ENCODE measurements around the gene TTC19. TPM values are rescaled to one million over a fixed set of nuclear protein-coding genes. Genes with fewer than 3 reads are reported as not detected.

TTC19 gene
- total RNA-seq, 3 donors from 2014 or later (not counting 1 experiment from before 2014, with no cell fraction given), result 40.1 to 42.3 (median 40.2) TPM

- Mint-ChIP-seq H3K9me3 (no peaks in the 10 kb centered on the region), H3K36me3 (peaks cover 19% of the 10 kb centered on the region), H3K27me3 (ENCODE audit: low read depth in 2 of 2) (no peaks in the 10 kb centered on the region), H3K27ac (no peak overlapping the region), H3K4me1 (peaks cover 0 to 4% of the 10 kb centered on the region in 2 donors), H3K4me3 (no peak overlapping the region)
- H3K9me3 ChIP-seq (ENCODE audit: control insufficient read depth, insufficient read depth, low read length), result no peaks in the 10 kb centered on the region
- no peak overlapping the region for H3K4me3 ChIP-seq (ENCODE audit: low read length)
- peaks cover 49% of the 10 kb centered on the region for H3K36me3 ChIP-seq (ENCODE audit: control insufficient read depth, insufficient read depth, low read length)
- H3K4me1 ChIP-seq (ENCODE audit: control insufficient read depth, insufficient read depth, low read length), result no peaks in the 10 kb centered on the region
- DNase-seq, result no peak
- intact Hi-C loops (cut with micrococcal nuclease), result no loop called here
- no peak for TF ChIP-seq CTCF (IDR thresholded peaks at IDR 0.05)
- H3K27ac ChIP-seq (ENCODE audit: low read length), result no peak overlapping the region
- no peaks in the 10 kb centered on the region for H3K27me3 ChIP-seq (ENCODE audit: control insufficient read depth, insufficient read depth, low read length)
- ATAC-seq, result no peak
- WGBS (ENCODE audit: insufficient coverage), result 17% methylated on average over 1 of the region's 2 CpGs
Measured at GRCh38 chr17:15981208-15981607, 18.4 kb upstream of the TTC19 start.

GRCh38 chr17:15981646-15982580 is 17.7 kb upstream of the TTC19 start:
- ATAC-seq (no peak), DNase-seq (no peak)
- H3K9me3 ChIP-seq (ENCODE audit: control insufficient read depth, insufficient read depth, low read length), result no peaks in the 10 kb centered on the region
- H3K4me1 ChIP-seq (ENCODE audit: control insufficient read depth, insufficient read depth, low read length), result no peaks in the 10 kb centered on the region
- peaks cover 48% of the 10 kb centered on the region for H3K36me3 ChIP-seq (ENCODE audit: control insufficient read depth, insufficient read depth, low read length)
- Mint-ChIP-seq H3K27me3 (ENCODE audit: low read depth in 2 of 2) (no peaks in the 10 kb centered on the region), H3K27ac (no peak overlapping the region), H3K36me3 (peaks cover 19% of the 10 kb centered on the region), H3K9me3 (no peaks in the 10 kb centered on the region), H3K4me3 (no peak overlapping the region), H3K4me1 (peaks cover 0 to 2% of the 10 kb centered on the region in 2 donors)
- intact Hi-C loops (cut with micrococcal nuclease), result no loop called here
- H3K27me3 ChIP-seq (ENCODE audit: control insufficient read depth, insufficient read depth, low read length), result no peaks in the 10 kb centered on the region
- H3K27ac ChIP-seq (ENCODE audit: low read length), result no peak overlapping the region
- 69% methylated on average over 5 of the region's 5 CpGs for WGBS (ENCODE audit: insufficient coverage)
- no peak overlapping the region for H3K4me3 ChIP-seq (ENCODE audit: low read length)
- no peak for TF ChIP-seq CTCF (IDR thresholded peaks at IDR 0.05)

GRCh38 chr17:15996322-15996721 is 3.3 kb upstream of the TTC19 start:
- Histone ChIP-seq H3K9me3 (ENCODE audit: control insufficient read depth, insufficient read depth, low read length) (no peaks in the 10 kb centered on the region), H3K27ac (ENCODE audit: low read length) (no peak overlapping the region), H3K27me3 (ENCODE audit: control insufficient read depth, insufficient read depth, low read length) (no peaks in the 10 kb centered on the region), H3K36me3 (ENCODE audit: control insufficient read depth, insufficient read depth, low read length) (peaks cover 4% of the 10 kb centered on the region), H3K4me3 (ENCODE audit: low read length) (no peak overlapping the region), H3K4me1 (ENCODE audit: control insufficient read depth, insufficient read depth, low read length) (peaks cover 17% of the 10 kb centered on the region)
- DNase-seq, result no peak
- no peak for TF ChIP-seq CTCF (IDR thresholded peaks at IDR 0.05)
- peaks cover 11 to 25% of the 10 kb centered on the region in 2 donors for H3K4me1 Mint-ChIP-seq
- H3K27me3 Mint-ChIP-seq (ENCODE audit: low read depth in 2 of 2), result no peaks in the 10 kb centered on the region
- no peak overlapping the region for H3K27ac Mint-ChIP-seq
- WGBS (ENCODE audit: insufficient coverage), result 93% methylated on average over 5 of the region's 6 CpGs
- no peaks in the 10 kb centered on the region for H3K9me3 Mint-ChIP-seq
- no peaks in the 10 kb centered on the region for H3K36me3 Mint-ChIP-seq
- H3K4me3 Mint-ChIP-seq, result no peak overlapping the region
- intact Hi-C loops (cut with micrococcal nuclease), result loop anchor here (2.0 kb wide), 1 partner anchor 52 kb away; the partner anchor contains the start of gene ADORA2B
- no peak for ATAC-seq
